HFF-Myc (cell line): ENCODE data around the gene MFSD6.

Experiments used
- DNase-seq: peaks from one replicate; pipeline ENCODE4 v3.0.0-alpha.2; 2011; ENCODE audit warnings: low read depth; ENCODE audit errors: extremely low read depth
- H3K4me3 ChIP-seq: replicated peaks from 2 replicates; pipeline ENCODE4 v1.5.1; 2011; ENCODE audit warnings: low read depth, mild to moderate bottlenecking, control low read depth, low read length
- TF ChIP-seq, protein P1 (sequence below): IDR thresholded peaks from 2 replicates; pipeline ENCODE4 v1.5.1; 2012; ENCODE audit warnings: mild to moderate bottlenecking, low read depth, low read length, control low read depth; ENCODE audit errors: missing control alignments

Gene MFSD6

DNA sequence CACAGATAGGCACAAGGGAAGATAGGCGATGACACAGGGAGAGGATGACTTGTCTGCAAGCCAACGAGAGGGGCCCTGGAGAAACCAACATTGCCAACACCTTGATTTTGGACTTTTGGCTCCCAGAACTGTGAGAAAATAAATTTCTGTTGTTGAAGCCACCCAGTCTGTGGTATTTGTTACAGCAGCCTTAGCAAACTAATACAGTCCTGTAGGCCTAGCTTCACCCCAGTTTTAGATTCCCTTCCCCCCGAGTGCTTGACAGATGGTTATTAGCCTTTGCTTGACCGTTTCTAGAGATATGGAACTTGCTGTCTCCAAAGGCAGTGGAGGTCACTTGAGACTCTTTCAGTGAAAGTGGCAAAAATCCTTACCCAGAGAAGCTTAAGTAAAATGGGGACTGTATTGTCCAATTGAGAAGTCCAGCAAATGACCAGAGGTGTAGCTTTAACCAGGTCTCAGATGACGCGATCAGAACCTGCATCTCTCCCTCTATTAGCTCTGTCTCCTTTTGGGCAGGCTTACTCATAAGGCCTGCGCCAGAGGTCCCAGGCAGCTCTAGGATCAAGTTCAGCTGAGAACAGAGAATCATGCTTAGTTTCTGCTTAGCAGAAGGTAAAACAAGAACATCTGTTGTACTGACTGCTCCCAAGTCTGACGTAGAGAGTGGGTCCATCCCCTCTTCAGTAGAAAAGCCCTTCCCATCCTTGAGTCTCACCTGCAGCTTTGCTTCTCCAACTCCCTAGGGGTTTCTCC, 50.4 kb downstream of the MFSD6 start:
- no peak for DNase-seq
- no peak overlapping the region for H3K4me3 ChIP-seq
- TF ChIP-seq, protein P1, sequence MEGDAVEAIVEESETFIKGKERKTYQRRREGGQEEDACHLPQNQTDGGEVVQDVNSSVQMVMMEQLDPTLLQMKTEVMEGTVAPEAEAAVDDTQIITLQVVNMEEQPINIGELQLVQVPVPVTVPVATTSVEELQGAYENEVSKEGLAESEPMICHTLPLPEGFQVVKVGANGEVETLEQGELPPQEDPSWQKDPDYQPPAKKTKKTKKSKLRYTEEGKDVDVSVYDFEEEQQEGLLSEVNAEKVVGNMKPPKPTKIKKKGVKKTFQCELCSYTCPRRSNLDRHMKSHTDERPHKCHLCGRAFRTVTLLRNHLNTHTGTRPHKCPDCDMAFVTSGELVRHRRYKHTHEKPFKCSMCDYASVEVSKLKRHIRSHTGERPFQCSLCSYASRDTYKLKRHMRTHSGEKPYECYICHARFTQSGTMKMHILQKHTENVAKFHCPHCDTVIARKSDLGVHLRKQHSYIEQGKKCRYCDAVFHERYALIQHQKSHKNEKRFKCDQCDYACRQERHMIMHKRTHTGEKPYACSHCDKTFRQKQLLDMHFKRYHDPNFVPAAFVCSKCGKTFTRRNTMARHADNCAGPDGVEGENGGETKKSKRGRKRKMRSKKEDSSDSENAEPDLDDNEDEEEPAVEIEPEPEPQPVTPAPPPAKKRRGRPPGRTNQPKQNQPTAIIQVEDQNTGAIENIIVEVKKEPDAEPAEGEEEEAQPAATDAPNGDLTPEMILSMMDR, result no peak

GRCh38 chr2:190459881-190460280, 51.7 kb downstream of the MFSD6 start:
- TF ChIP-seq, protein P1, result no peak
- DNase-seq, result no peak
- no peak overlapping the region for H3K4me3 ChIP-seq

DNA sequence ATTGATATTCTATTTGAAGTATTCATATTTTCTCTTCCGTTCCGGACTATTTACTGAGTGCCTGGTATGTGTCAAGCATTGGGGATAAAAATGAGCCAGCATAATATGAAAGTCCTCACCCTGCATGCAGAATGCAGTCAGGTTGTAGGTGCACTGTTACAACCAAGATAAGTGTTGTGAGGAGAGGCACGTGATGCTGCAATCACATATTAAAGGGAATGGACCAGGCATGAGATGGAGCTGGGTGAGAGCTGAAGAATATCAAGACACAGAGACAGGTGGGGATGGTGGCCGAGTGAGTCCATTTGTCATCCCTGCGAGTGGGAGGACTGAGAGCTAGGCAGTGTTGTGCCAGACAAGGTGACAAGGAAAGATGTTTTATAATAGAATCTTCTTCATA, 52.3 kb downstream of the MFSD6 start:
- DNase-seq, result no peak
- TF ChIP-seq, protein P1, result no peak
- no peak overlapping the region for H3K4me3 ChIP-seq

GRCh38 chr2:190462181-190462580, 54.0 kb downstream of the MFSD6 start:
- TF ChIP-seq, protein P1, result no peak
- no peak overlapping the region for H3K4me3 ChIP-seq
- DNase-seq, result no peak

- no peak for DNase-seq
- TF ChIP-seq, protein P1, result no peak
- no peak overlapping the region for H3K4me3 ChIP-seq
Measured at GRCh38 chr2:190462611-190463010, 54.5 kb downstream of the MFSD6 start.

DNA sequence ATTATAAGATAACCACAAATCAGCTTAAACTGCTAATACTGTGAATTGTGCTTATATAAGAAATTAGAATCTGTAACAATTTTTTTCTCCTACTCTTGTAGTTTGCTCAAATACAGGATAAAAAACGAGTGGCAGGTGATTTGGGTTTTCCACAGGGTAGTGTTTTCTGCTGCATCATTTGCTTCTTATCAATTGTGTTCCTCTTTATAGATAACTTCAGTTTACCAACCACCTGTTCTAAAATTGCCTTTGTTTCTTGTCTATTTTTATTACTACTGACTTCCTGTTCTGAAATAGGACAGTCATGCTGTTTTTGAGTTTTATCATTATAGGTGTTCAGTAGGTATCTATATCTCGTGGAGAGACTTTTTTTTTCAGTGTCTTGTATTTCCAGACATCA, 56.9 kb downstream of the MFSD6 start:
- no peak overlapping the region for H3K4me3 ChIP-seq
- TF ChIP-seq, protein P1, result no peak
- DNase-seq, result no peak
